CD4-positive, CD25-positive, alpha-beta regulatory T cell (primary cell): ENCODE results near the gene NPTX1. TPM values are rescaled to one million over a fixed set of nuclear protein-coding genes. Genes with fewer than 3 reads are reported as not detected.

ENCODE experiments used
- ATAC-seq, 2 donors: fragments of 150-1000 bp; cut with Tn5 transposase; one replicate each; pipeline ENCODE4 v1.10.0; 2021; ENCODE audit warnings: low read depth in 2 of 2, moderate number of reproducible peaks in 2 of 2, moderate library complexity in 1 of 2
- DNase-seq, 3 donors: peaks; one replicate each; pipeline versions ENCODE4 v3.0.0 to v3.0.0-alpha.2; 2012 to 2022; ENCODE audit warnings: mixed read lengths in 1 of 3
- H3K27ac ChIP-seq: one replicate; pipeline ENCODE4 v1.7.0; 2013; ENCODE audit warnings: mild to moderate bottlenecking, low read length; ENCODE audit not compliant: insufficient read depth, poor library complexity, severe bottlenecking
- H3K27me3 ChIP-seq: one replicate; pipeline ENCODE4 v1.7.0; 2013; ENCODE audit warnings: low read length; ENCODE audit not compliant: control insufficient read depth, insufficient read depth
- H3K36me3 ChIP-seq: one replicate; pipeline ENCODE4 v1.7.0; 2013; ENCODE audit warnings: mild to moderate bottlenecking, low read length, moderate library complexity; ENCODE audit not compliant: control insufficient read depth, insufficient read depth
- H3K4me1 ChIP-seq: 2 replicates; pipeline ENCODE4 v1.7.0; 2013; ENCODE audit warnings: mild to moderate bottlenecking, low read length; ENCODE audit not compliant: insufficient read depth, control insufficient read depth, poor library complexity, severe bottlenecking
- H3K4me3 ChIP-seq: one replicate; pipeline ENCODE4 v1.7.0; 2013; ENCODE audit warnings: low read depth, mild to moderate bottlenecking, low read length, moderate library complexity
- H3K9me3 ChIP-seq, 2 experiments: 1 replicate in 1 of 2; 2 replicates in 1 of 2; pipeline ENCODE4 v1.7.0; 2013; ENCODE audit warnings: low read length in 2 of 2, mild to moderate bottlenecking in 1 of 2, moderate library complexity in 1 of 2; ENCODE audit not compliant: control insufficient read depth in 2 of 2
- H3K27ac Mint-ChIP-seq, 3 donors: one replicate each; pipeline ENCODE4 v1.8.0; 2020 to 2022; ENCODE audit warnings: mild to moderate bottlenecking in 3 of 3, mixed read lengths in 3 of 3, moderate library complexity in 2 of 3
- H3K27me3 Mint-ChIP-seq: one replicate; pipeline ENCODE4 v1.8.0; 2022; ENCODE audit warnings: mild to moderate bottlenecking, mixed read lengths
- H3K36me3 Mint-ChIP-seq: one replicate; pipeline ENCODE4 v1.8.0; 2020; ENCODE audit warnings: mixed read lengths
- H3K4me1 Mint-ChIP-seq, 4 donors: one replicate each; pipeline ENCODE4 v1.8.0; 2020 to 2022; ENCODE audit warnings: mixed read lengths in 4 of 4, mild to moderate bottlenecking in 1 of 4
- H3K4me3 Mint-ChIP-seq, 4 donors: one replicate each; pipeline ENCODE4 v1.8.0; 2020 to 2022; ENCODE audit warnings: mild to moderate bottlenecking in 4 of 4, mixed read lengths in 4 of 4, moderate library complexity in 3 of 4
- H3K9me3 Mint-ChIP-seq, 7 donors: one replicate each; pipeline ENCODE4 v1.8.0; 2020 to 2022; ENCODE audit warnings: mixed read lengths in 7 of 7, mild to moderate bottlenecking in 3 of 7, moderate library complexity in 2 of 7
- polyA plus RNA-seq, 4 donors: library from polyadenylated mRNA; unstranded; fragments of 300-500 nt; fragmentation: Illumina TruSeq; gene quantifications; one replicate each; pipeline ENCODE4 v1.2.3, GENCODE V29; 2021
- total RNA-seq: library from RNA; stranded (reverse); gene quantifications from one replicate; pipeline ENCODE4 v1.2.3, GENCODE V29; 2022

NPTX1 gene
- 0.07 TPM for total RNA-seq
- under 1 TPM in 1 of 4 donors, not detected in 3; 0.22 TPM for polyA plus RNA-seq

- ATAC-seq: peak; percentile 12 to 18
- H3K4me3 ChIP-seq: no peak within 1 kb of the TSS
- no peak within 1 kb of the TSS for H3K27ac ChIP-seq
- Mint-ChIP-seq H3K36me3 (no peaks in the 10 kb centered on the region), H3K27ac (no peak within 1 kb of the TSS), H3K4me3 (peak within 1 kb of the TSS in 3 of 4 donors; percentile 61 to 83 (median 70)), H3K27me3 (peaks cover 64% of the 10 kb centered on the region), H3K9me3 (peaks cover 0 to 2% (median 0%) of the 10 kb centered on the region in 7 donors), H3K4me1 (peaks cover 0 to 30% (median 14%) of the 10 kb centered on the region in 4 donors)
- DNase-seq: peak in 1 of 3 donors; percentile 32
- H3K36me3 ChIP-seq: no peaks in the 10 kb centered on the region
- no peaks in the 10 kb centered on the region for H3K9me3 ChIP-seq
- peaks cover 12% of the 10 kb centered on the region for H3K27me3 ChIP-seq
- peaks cover 44% of the 10 kb centered on the region for H3K4me1 ChIP-seq
These were observed at the start of gene NPTX1 for GRCh38 chr17:80475910-80476876. TSS of gene NPTX1 (minus strand) at chr17:80476607. CDS start at chr17:80476446, 161 bp downstream.

- no peak overlapping the region for H3K4me3 ChIP-seq
- Mint-ChIP-seq H3K27ac (no peak overlapping the region), H3K4me1 (no peaks in the 10 kb centered on the region), H3K4me3 (no peak overlapping the region), H3K9me3 (peaks cover 0 to 1% (median 0%) of the 10 kb centered on the region in 7 donors), H3K27me3 (peaks cover 30% of the 10 kb centered on the region), H3K36me3 (no peaks in the 10 kb centered on the region)
- ATAC-seq (no peak), DNase-seq (no peak)
- no peaks in the 10 kb centered on the region for H3K4me1 ChIP-seq
- H3K27me3 ChIP-seq: no peaks in the 10 kb centered on the region
- no peaks in the 10 kb centered on the region for H3K36me3 ChIP-seq
- no peak overlapping the region for H3K27ac ChIP-seq
- H3K9me3 ChIP-seq: no peaks in the 10 kb centered on the region
These were observed 47.7 kb upstream of the NPTX1 start for GRCh38 chr17:80523956-80524712.

GRCh38 chr17:80523054-80523744 lies 46.8 kb upstream of the NPTX1 start:
- Mint-ChIP-seq H3K27me3 (peaks cover 22% of the 10 kb centered on the region), H3K27ac (no peak overlapping the region), H3K4me3 (no peak overlapping the region), H3K9me3 (peaks cover 0 to 1% (median 0%) of the 10 kb centered on the region in 7 donors), H3K4me1 (no peaks in the 10 kb centered on the region), H3K36me3 (no peaks in the 10 kb centered on the region)
- Histone ChIP-seq H3K27me3 (no peaks in the 10 kb centered on the region), H3K4me1 (no peaks in the 10 kb centered on the region), H3K9me3 (no peaks in the 10 kb centered on the region), H3K27ac (no peak overlapping the region), H3K36me3 (no peaks in the 10 kb centered on the region), H3K4me3 (no peak overlapping the region)
- no peak for ATAC-seq
- DNase-seq: no peak

DNA sequence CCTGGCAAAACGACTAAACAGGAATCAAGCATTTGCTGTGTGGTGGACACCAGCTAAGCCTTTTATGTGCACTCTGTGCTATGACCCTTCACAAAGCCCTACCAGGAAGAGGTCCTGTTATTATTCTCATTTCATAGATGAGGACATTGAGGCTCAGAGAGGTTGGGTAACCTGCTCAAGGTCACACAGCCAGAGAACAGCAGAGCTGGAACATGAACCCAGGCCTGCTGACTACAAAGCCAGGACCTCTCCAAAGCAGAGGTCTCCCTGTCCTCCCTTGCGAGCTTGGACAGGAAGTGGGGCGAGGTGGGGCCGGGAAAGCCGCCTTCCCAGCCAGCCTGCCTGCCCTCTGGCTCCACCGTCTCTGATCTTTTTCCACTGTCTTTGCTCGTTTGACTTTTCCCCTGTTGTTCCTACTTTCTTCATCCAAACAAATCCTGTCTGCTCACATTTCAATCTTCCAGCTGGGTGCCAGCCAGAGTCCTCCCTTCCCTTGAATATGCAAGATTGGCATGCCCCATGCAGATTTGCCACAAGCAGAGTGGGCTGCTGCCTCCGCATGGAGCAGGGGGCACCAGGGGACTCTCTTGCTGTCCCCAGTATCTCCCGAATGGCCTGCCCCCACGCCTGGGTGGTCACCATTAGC lies 44.5 kb upstream of the NPTX1 start:
- Mint-ChIP-seq H3K4me1 (no peaks in the 10 kb centered on the region), H3K27me3 (peaks cover 23% of the 10 kb centered on the region), H3K4me3 (no peak overlapping the region), H3K9me3 (peaks cover 0 to 1% (median 0%) of the 10 kb centered on the region in 7 donors), H3K36me3 (no peaks in the 10 kb centered on the region), H3K27ac (peak overlapping the region in 1 of 3 donors; percentile 75)
- DNase-seq (no peak), ATAC-seq (no peak)
- H3K36me3 ChIP-seq: no peaks in the 10 kb centered on the region
- no peak overlapping the region for H3K4me3 ChIP-seq
- H3K27me3 ChIP-seq: no peaks in the 10 kb centered on the region
- no peaks in the 10 kb centered on the region for H3K4me1 ChIP-seq
- H3K27ac ChIP-seq: no peak overlapping the region
- H3K9me3 ChIP-seq: no peaks in the 10 kb centered on the region

DNA sequence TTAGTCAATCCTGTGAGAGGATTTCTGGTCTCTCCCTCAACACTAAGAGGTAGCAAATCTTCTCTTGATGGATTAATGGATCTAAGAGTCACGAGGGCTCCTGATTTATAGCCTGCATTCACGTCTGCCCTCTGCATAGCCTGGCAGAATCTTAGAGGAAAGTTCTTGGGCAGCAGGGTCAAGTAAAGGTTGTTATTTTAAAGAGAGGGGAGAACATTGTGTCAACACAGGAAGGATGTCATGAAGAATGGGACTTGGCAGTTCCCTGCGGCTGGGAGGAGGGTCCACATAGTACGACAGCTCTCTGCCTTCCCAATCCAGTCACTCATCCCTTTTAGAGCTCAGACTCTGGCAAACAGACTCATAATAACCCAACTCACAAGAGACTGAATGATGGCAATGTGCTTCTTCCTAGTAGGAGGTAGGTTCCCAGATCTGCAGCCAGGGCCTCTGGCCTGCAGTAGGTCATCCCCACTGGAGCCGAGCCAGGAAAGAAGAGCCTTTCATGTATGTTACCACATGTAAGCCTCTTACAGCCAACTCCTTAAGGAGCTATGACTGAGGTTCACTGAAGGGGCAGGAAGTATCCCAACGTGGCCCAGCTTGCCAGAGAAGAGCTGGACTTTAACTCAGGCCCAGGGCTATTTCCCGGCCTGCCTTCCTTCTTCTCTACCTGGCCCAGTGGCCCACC lies 42.8 kb upstream of the NPTX1 start:
- H3K27me3 ChIP-seq: no peaks in the 10 kb centered on the region
- H3K36me3 Mint-ChIP-seq: no peaks in the 10 kb centered on the region
- H3K36me3 ChIP-seq: no peaks in the 10 kb centered on the region
- H3K4me1 Mint-ChIP-seq: no peaks in the 10 kb centered on the region
- no peaks in the 10 kb centered on the region for H3K9me3 ChIP-seq
- peaks cover 16% of the 10 kb centered on the region for H3K27me3 Mint-ChIP-seq
- ATAC-seq (no peak), DNase-seq (no peak)
- no peak overlapping the region for H3K27ac Mint-ChIP-seq
- H3K9me3 Mint-ChIP-seq: peaks cover 0 to 1% (median 0%) of the 10 kb centered on the region in 7 donors
- no peak overlapping the region for H3K27ac ChIP-seq
- no peaks in the 10 kb centered on the region for H3K4me1 ChIP-seq
- H3K4me3 Mint-ChIP-seq: no peak overlapping the region
- H3K4me3 ChIP-seq: no peak overlapping the region

- no peaks in the 10 kb centered on the region for H3K4me1 Mint-ChIP-seq
These were observed 42.0 kb upstream of the NPTX1 start for GRCh38 chr17:80518392-80518791.

More at GRCh38 chr17:80518392-80518791, 42.0 kb upstream of the NPTX1 start:
- H3K36me3 ChIP-seq: no peaks in the 10 kb centered on the region
- Mint-ChIP-seq H3K4me3 (no peak overlapping the region), H3K27ac (no peak overlapping the region), H3K9me3 (peaks cover 0 to 1% (median 0%) of the 10 kb centered on the region in 7 donors), H3K27me3 (peaks cover 16% of the 10 kb centered on the region), H3K36me3 (no peaks in the 10 kb centered on the region)
- H3K27ac ChIP-seq: no peak overlapping the region
- H3K27me3 ChIP-seq: no peaks in the 10 kb centered on the region
- H3K4me1 ChIP-seq: no peaks in the 10 kb centered on the region
- no peaks in the 10 kb centered on the region for H3K9me3 ChIP-seq
- DNase-seq (no peak), ATAC-seq (no peak)
- no peak overlapping the region for H3K4me3 ChIP-seq
